HEK293 (cell line): ENCODE results near the gene CAV2.

ENCODE experiments used
- CTCF ChIA-PET: fragments of 350-600 bp; formaldehyde crosslinking; extraction: SDS; loops from one replicate; lab custom pipeline; 2021; ENCODE audit warnings: antibody characterized with exemption; lab: Yijun Ruan, JAX
- POLR2A ChIA-PET: fragments of 300-600 bp; formaldehyde crosslinking; extraction: SDS; loops from one replicate; lab custom pipeline; 2020; ENCODE audit warnings: antibody characterized with exemption, inconsistent platforms; lab: Yijun Ruan, JAX
- H3K27ac ChIP-seq: fragments of 200-500 bp; sonication (Bioruptor generic); 2 replicates; pipeline ENCODE4 v1.5.1; 2014; ENCODE audit warnings: low read depth, low read length, control low read depth, inconsistent platforms; ENCODE audit errors: extremely low read depth
- H3K36me3 ChIP-seq, 2 experiments: fragments of 200-500 bp in 1 of 2; sonication (Bioruptor generic) in 1 of 2; 1 replicate in 1 of 2; 2 replicates in 1 of 2; pipeline ENCODE4 v1.5.1; 2014 to 2017; ENCODE audit warnings: inconsistent platforms in 2 of 2, low read length in 2 of 2; ENCODE audit not compliant: control insufficient read depth in 2 of 2, insufficient read depth in 1 of 2
- H3K4me1 ChIP-seq: fragments of 200-500 bp; sonication (Bioruptor generic); 2 replicates; pipeline ENCODE4 v1.5.1; 2014; ENCODE audit warnings: mild to moderate bottlenecking, low read length, inconsistent platforms; ENCODE audit not compliant: control insufficient read depth, insufficient read depth
- H3K4me3 ChIP-seq: 2 replicates; pipeline ENCODE4 v1.5.1; 2011; ENCODE audit warnings: low read depth, mild to moderate bottlenecking, control low read depth, low read length, moderate library complexity
- H3K9me3 ChIP-seq: fragments of 200-500 bp; sonication (Bioruptor generic); 2 replicates; pipeline ENCODE4 v1.5.1; 2014; ENCODE audit warnings: low read depth, low read length, inconsistent platforms; ENCODE audit not compliant: control insufficient read depth, insufficient read depth
- BCL11A ChIP-seq: fragments of 450-650 bp; formaldehyde crosslinking; IDR thresholded peaks from 2 replicates; pipeline ENCODE4 v1.5.1; 2016; ENCODE audit warnings: low read depth, missing biosample characterization, missing genetic modification characterization
- GLI4 ChIP-seq: fragments of 450-650 bp; formaldehyde crosslinking; IDR thresholded peaks from 2 replicates; pipeline ENCODE4 v1.5.1; 2016; ENCODE audit warnings: missing biosample characterization, missing genetic modification characterization
- ZNF10 ChIP-seq: fragments of 450-650 bp; formaldehyde crosslinking; IDR thresholded peaks from 2 replicates; pipeline ENCODE4 v1.5.1; 2017; ENCODE audit warnings: missing biosample characterization, missing genetic modification characterization
- ZNF114 ChIP-seq: fragments of 450-650 bp; formaldehyde crosslinking; IDR thresholded peaks from 2 replicates; pipeline ENCODE4 v1.5.0; 2017; ENCODE audit warnings: missing biosample characterization, missing genetic modification characterization
- ZNF155 ChIP-seq: fragments of 450-650 bp; formaldehyde crosslinking; IDR thresholded peaks from 2 replicates; pipeline ENCODE4 v1.5.1; 2016; ENCODE audit warnings: missing biosample characterization, missing genetic modification characterization
- ZNF19 ChIP-seq: fragments of 450-650 bp; formaldehyde crosslinking; IDR thresholded peaks from 2 replicates; pipeline ENCODE4; 2016; ENCODE audit warnings: missing biosample characterization, missing genetic modification characterization, low read depth
- ZNF354C ChIP-seq: fragments of 450-650 bp; formaldehyde crosslinking; IDR thresholded peaks from 2 replicates; pipeline ENCODE4 v1.5.1; 2016; ENCODE audit warnings: missing biosample characterization, missing genetic modification characterization, low read depth, borderline replicate concordance
- ZNF510 ChIP-seq: fragments of 450-650 bp; formaldehyde crosslinking; IDR thresholded peaks from 2 replicates; pipeline ENCODE4 v1.5.1; 2018; ENCODE audit warnings: mild to moderate bottlenecking, missing genetic modification characterization, missing biosample characterization; ENCODE audit not compliant: insufficient replicate concordance
- ZNF544 ChIP-seq: fragments of 450-650 bp; formaldehyde crosslinking; IDR thresholded peaks from 2 replicates; pipeline ENCODE4 v1.5.0; 2017; ENCODE audit warnings: missing biosample characterization, missing genetic modification characterization
- ZNF549 ChIP-seq: fragments of 450-650 bp; IDR thresholded peaks from 2 replicates; pipeline ENCODE4 v1.5.1; 2018; ENCODE audit warnings: missing biosample characterization, missing genetic modification characterization, mild to moderate bottlenecking, inconsistent platforms, moderate library complexity
- ZNF610 ChIP-seq: fragments of 450-650 bp; formaldehyde crosslinking; IDR thresholded peaks from 2 replicates; pipeline ENCODE4 v1.5.1; 2016; ENCODE audit warnings: missing biosample characterization, missing genetic modification characterization, borderline replicate concordance
- ZNF624 ChIP-seq: fragments of 450-650 bp; formaldehyde crosslinking; IDR thresholded peaks from 2 replicates; pipeline ENCODE4 v1.5.1; 2017; ENCODE audit warnings: missing biosample characterization, missing genetic modification characterization
- ZSCAN30 ChIP-seq: fragments of 450-650 bp; IDR thresholded peaks from 2 replicates; pipeline ENCODE4 v1.5.1; 2018; ENCODE audit warnings: missing biosample characterization, mild to moderate bottlenecking, missing genetic modification characterization, moderate library complexity
- ZXDB ChIP-seq: fragments of 450-650 bp; formaldehyde crosslinking; IDR thresholded peaks from 2 replicates; pipeline ENCODE4 v1.5.1; 2016; ENCODE audit warnings: missing biosample characterization, missing genetic modification characterization
- TF ChIP-seq, protein P1 (sequence below): fragments of 450-650 bp; formaldehyde crosslinking; IDR thresholded peaks from 2 replicates; pipeline ENCODE4 v1.5.1; 2016; ENCODE audit warnings: missing biosample characterization, missing genetic modification characterization, borderline replicate concordance
- TF ChIP-seq, protein P2 (sequence below): fragments of 450-650 bp; formaldehyde crosslinking; IDR thresholded peaks from 2 replicates; pipeline ENCODE4 v1.5.1; 2016; ENCODE audit warnings: missing biosample characterization, missing genetic modification characterization
- TF ChIP-seq, protein P3 (sequence below): fragments of 450-650 bp; formaldehyde crosslinking; IDR thresholded peaks from 2 replicates; pipeline ENCODE4 v1.5.1; 2016; ENCODE audit warnings: missing biosample characterization, missing genetic modification characterization, borderline replicate concordance
- TF ChIP-seq, protein P4 (sequence below): fragments of 450-650 bp; formaldehyde crosslinking; IDR thresholded peaks from 2 replicates; pipeline ENCODE4 v1.5.1; 2016; ENCODE audit warnings: missing biosample characterization, missing genetic modification characterization, low read depth

CAV2 gene

DNA sequence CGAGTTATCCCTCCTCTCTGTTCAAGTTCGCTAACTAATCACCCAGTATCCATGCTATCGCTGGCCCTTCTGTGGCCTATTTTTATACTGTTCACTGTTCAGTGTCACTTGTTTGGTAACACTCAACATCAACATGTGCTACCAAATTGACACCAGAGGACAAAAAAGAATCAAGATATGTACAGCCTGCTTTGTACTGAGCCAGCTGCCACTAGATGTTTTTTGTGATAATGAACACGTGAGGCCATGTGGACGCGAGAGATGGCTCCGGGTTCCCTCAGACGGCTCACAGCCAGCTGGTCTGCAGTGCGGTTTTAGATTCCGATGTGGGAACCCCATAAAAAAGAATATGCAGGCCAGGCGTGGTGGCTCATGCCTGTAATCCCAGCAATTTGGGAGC lies 46.5 kb downstream of the CAV2 start:
- Histone ChIP-seq H3K27ac (no peak overlapping the region), H3K36me3 (no peaks in the 10 kb centered on the region), H3K4me3 (no peak overlapping the region), H3K4me1 (peaks cover 5% of the 10 kb centered on the region; the same call in 1 of the 2 replicates), H3K9me3 (no peaks in the 10 kb centered on the region)
- ChIA-PET POLR2A (no interaction called here), CTCF (interaction anchor here (1.2 to 1.7 kb wide), 2 partner anchors 45 to 330 kb away, joined by 4 to 9 read pairs; no protein-coding TSS in a partner anchor)
- TF ChIP-seq ZNF10 (tag by site-specific recombination) = no peak
- TF ChIP-seq, protein P1, sequence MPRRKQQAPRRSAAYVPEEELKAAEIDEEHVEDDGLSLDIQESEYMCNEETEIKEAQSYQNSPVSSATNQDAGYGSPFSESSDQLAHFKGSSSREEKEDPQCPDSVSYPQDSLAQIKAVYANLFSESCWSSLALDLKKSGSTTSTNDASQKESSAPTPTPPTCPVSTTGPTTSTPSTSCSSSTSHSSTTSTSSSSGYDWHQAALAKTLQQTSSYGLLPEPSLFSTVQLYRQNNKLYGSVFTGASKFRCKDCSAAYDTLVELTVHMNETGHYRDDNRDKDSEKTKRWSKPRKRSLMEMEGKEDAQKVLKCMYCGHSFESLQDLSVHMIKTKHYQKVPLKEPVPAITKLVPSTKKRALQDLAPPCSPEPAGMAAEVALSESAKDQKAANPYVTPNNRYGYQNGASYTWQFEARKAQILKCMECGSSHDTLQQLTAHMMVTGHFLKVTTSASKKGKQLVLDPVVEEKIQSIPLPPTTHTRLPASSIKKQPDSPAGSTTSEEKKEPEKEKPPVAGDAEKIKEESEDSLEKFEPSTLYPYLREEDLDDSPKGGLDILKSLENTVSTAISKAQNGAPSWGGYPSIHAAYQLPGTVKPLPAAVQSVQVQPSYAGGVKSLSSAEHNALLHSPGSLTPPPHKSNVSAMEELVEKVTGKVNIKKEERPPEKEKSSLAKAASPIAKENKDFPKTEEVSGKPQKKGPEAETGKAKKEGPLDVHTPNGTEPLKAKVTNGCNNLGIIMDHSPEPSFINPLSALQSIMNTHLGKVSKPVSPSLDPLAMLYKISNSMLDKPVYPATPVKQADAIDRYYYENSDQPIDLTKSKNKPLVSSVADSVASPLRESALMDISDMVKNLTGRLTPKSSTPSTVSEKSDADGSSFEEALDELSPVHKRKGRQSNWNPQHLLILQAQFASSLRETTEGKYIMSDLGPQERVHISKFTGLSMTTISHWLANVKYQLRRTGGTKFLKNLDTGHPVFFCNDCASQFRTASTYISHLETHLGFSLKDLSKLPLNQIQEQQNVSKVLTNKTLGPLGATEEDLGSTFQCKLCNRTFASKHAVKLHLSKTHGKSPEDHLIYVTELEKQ (tag by site-specific recombination) = no peak
- TF ChIP-seq ZNF549 (tag by site-specific recombination) = no peak
- TF ChIP-seq, protein P2, sequence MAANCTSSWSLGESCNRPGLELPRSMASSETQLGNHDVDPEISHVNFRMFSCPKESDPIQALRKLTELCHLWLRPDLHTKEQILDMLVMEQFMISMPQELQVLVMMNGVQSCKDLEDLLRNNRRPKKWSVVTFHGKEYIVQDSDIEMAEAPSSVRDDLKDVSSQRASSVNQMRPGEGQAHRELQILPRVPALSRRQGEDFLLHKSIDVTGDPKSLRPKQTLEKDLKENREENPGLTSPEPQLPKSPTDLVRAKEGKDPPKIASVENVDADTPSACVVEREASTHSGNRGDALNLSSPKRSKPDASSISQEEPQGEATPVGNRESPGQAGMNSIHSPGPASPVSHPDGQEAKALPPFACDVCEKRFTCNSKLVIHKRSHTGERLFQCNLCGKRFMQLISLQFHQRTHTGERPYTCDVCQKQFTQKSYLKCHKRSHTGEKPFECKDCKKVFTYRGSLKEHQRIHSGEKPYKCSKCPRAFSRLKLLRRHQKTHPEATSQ (tag by site-specific recombination) = no peak
- TF ChIP-seq, protein P3, sequence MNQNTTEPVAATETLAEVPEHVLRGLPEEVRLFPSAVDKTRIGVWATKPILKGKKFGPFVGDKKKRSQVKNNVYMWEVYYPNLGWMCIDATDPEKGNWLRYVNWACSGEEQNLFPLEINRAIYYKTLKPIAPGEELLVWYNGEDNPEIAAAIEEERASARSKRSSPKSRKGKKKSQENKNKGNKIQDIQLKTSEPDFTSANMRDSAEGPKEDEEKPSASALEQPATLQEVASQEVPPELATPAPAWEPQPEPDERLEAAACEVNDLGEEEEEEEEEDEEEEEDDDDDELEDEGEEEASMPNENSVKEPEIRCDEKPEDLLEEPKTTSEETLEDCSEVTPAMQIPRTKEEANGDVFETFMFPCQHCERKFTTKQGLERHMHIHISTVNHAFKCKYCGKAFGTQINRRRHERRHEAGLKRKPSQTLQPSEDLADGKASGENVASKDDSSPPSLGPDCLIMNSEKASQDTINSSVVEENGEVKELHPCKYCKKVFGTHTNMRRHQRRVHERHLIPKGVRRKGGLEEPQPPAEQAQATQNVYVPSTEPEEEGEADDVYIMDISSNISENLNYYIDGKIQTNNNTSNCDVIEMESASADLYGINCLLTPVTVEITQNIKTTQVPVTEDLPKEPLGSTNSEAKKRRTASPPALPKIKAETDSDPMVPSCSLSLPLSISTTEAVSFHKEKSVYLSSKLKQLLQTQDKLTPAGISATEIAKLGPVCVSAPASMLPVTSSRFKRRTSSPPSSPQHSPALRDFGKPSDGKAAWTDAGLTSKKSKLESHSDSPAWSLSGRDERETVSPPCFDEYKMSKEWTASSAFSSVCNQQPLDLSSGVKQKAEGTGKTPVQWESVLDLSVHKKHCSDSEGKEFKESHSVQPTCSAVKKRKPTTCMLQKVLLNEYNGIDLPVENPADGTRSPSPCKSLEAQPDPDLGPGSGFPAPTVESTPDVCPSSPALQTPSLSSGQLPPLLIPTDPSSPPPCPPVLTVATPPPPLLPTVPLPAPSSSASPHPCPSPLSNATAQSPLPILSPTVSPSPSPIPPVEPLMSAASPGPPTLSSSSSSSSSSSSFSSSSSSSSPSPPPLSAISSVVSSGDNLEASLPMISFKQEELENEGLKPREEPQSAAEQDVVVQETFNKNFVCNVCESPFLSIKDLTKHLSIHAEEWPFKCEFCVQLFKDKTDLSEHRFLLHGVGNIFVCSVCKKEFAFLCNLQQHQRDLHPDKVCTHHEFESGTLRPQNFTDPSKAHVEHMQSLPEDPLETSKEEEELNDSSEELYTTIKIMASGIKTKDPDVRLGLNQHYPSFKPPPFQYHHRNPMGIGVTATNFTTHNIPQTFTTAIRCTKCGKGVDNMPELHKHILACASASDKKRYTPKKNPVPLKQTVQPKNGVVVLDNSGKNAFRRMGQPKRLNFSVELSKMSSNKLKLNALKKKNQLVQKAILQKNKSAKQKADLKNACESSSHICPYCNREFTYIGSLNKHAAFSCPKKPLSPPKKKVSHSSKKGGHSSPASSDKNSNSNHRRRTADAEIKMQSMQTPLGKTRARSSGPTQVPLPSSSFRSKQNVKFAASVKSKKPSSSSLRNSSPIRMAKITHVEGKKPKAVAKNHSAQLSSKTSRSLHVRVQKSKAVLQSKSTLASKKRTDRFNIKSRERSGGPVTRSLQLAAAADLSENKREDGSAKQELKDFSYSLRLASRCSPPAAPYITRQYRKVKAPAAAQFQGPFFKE (tag by site-specific recombination) = no peak
- no peak for TF ChIP-seq ZNF354C
- TF ChIP-seq, protein P4, sequence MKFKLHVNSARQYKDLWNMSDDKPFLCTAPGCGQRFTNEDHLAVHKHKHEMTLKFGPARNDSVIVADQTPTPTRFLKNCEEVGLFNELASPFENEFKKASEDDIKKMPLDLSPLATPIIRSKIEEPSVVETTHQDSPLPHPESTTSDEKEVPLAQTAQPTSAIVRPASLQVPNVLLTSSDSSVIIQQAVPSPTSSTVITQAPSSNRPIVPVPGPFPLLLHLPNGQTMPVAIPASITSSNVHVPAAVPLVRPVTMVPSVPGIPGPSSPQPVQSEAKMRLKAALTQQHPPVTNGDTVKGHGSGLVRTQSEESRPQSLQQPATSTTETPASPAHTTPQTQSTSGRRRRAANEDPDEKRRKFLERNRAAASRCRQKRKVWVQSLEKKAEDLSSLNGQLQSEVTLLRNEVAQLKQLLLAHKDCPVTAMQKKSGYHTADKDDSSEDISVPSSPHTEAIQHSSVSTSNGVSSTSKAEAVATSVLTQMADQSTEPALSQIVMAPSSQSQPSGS (tag by site-specific recombination) = no peak
- TF ChIP-seq ZXDB (tag by site-specific recombination) = no peak
- TF ChIP-seq ZNF19 (tag by site-specific recombination) = no peak
- TF ChIP-seq ZNF114 (tag by site-specific recombination) = no peak
- TF ChIP-seq ZNF624 (tag by site-specific recombination) = no peak
- no peak for TF ChIP-seq ZNF510
- no peak for TF ChIP-seq ZSCAN30 (tag by site-specific recombination)
- no peak for TF ChIP-seq BCL11A (tag by site-specific recombination)
- TF ChIP-seq ZNF610 (tag by site-specific recombination) = no peak
- no peak for TF ChIP-seq ZNF155
- no peak for TF ChIP-seq ZNF544 (tag by site-specific recombination)
- TF ChIP-seq GLI4 (tag by site-specific recombination) = no peak
